ENCODE measurements around the gene SH3PXD2A. TPM values are rescaled to one million over a fixed set of nuclear protein-coding genes. Genes with fewer than 3 reads are reported as not detected.

Gene SH3PXD2A
- total RNA-seq, 4 donors from 2014 or later, result 128 to 154 (median 136) TPM

- 74 to 86% methylated on average over 12 of the region's 12 CpGs for WGBS, 2 donors
- no peak overlapping the region for H3K4me3 ChIP-seq
- TF ChIP-seq POLR2A (IDR thresholded peaks at IDR 0.05) (no peak), EP300 (IDR thresholded peaks at IDR 0.05) (no peak), CTCF (IDR thresholded peaks at IDR 0.05) (no peak)
- no peaks in the 10 kb centered on the region for H3K36me3 ChIP-seq
- H3K9me3 ChIP-seq, result no peaks in the 10 kb centered on the region
- peaks cover 0 to 41% (median 12%) of the 10 kb centered on the region in 4 donors for H3K4me1 ChIP-seq
- no peak for DNase-seq (ENCODE audit: low spot score in 2 of 2)
- no peaks in the 10 kb centered on the region for H3K27me3 ChIP-seq
- peak overlapping the region in 1 of 4 donors; percentile 50 for H3K27ac ChIP-seq
Measured at GRCh38 chr10:103806395-103807187, 48.8 kb downstream of the SH3PXD2A start.

GRCh38 chr10:103805781-103806180, 49.6 kb downstream of the SH3PXD2A start:
- H3K36me3 ChIP-seq, result peaks cover 0 to 4% (median 0%) of the 10 kb centered on the region in 3 donors
- no peak overlapping the region for H3K4me3 ChIP-seq
- H3K4me1 ChIP-seq, result peaks cover 0 to 33% (median 10%) of the 10 kb centered on the region in 4 donors
- H3K9me3 ChIP-seq, result no peaks in the 10 kb centered on the region
- no peak for DNase-seq (ENCODE audit: low spot score in 2 of 2)
- peak overlapping the region in 1 of 4 donors; percentile 50 for H3K27ac ChIP-seq
- no peak for TF ChIP-seq CTCF (IDR thresholded peaks at IDR 0.05)
- no peak for TF ChIP-seq EP300 (IDR thresholded peaks at IDR 0.05)
- no peak for TF ChIP-seq POLR2A (IDR thresholded peaks at IDR 0.05)
- H3K27me3 ChIP-seq, result no peaks in the 10 kb centered on the region
- 82 to 94% methylated on average over 6 of the region's 6 CpGs for WGBS, 2 donors

- WGBS, 2 donors, result 89 to 96% methylated on average over 4 of the region's 4 CpGs
- TF ChIP-seq POLR2A (IDR thresholded peaks at IDR 0.05), result no peak
- no peak for TF ChIP-seq EP300 (IDR thresholded peaks at IDR 0.05)
- no peak for TF ChIP-seq CTCF (IDR thresholded peaks at IDR 0.05)
- Histone ChIP-seq H3K4me1 (peaks cover 0 to 41% (median 13%) of the 10 kb centered on the region in 4 donors), H3K27ac (peak overlapping the region in 1 of 4 donors; percentile 22), H3K9me3 (no peaks in the 10 kb centered on the region), H3K4me3 (no peak overlapping the region), H3K27me3 (no peaks in the 10 kb centered on the region), H3K36me3 (peaks cover 0 to 13% (median 0%) of the 10 kb centered on the region in 3 donors)
- DNase-seq (ENCODE audit: low spot score in 2 of 2), result no peak
Measured at GRCh38 chr10:103804871-103805270, 50.5 kb downstream of the SH3PXD2A start.

GRCh38 chr10:103803941-103804340, 51.4 kb downstream of the SH3PXD2A start:
- WGBS, 2 donors, result 57 to 67% methylated on average over 3 of the region's 3 CpGs
- Histone ChIP-seq H3K36me3 (peaks cover 0 to 21% (median 0%) of the 10 kb centered on the region in 3 donors), H3K27ac (no peak overlapping the region), H3K4me1 (peaks cover 0 to 45% (median 12%) of the 10 kb centered on the region in 4 donors), H3K9me3 (no peaks in the 10 kb centered on the region), H3K27me3 (no peaks in the 10 kb centered on the region), H3K4me3 (no peak overlapping the region)
- TF ChIP-seq CTCF (IDR thresholded peaks at IDR 0.05), result no peak
- TF ChIP-seq EP300 (IDR thresholded peaks at IDR 0.05), result no peak
- TF ChIP-seq POLR2A (IDR thresholded peaks at IDR 0.05), result no peak
- DNase-seq (ENCODE audit: low spot score in 2 of 2), result no peak

GRCh38 chr10:103802637-103803353, 52.6 kb downstream of the SH3PXD2A start:
- no peak overlapping the region for H3K4me3 ChIP-seq
- H3K4me1 ChIP-seq, result peaks cover 0 to 48% (median 9%) of the 10 kb centered on the region in 4 donors
- no peak for DNase-seq (ENCODE audit: low spot score in 2 of 2)
- H3K27me3 ChIP-seq, result no peaks in the 10 kb centered on the region
- peak overlapping the region in 3 of 4 donors; percentile 11 to 55 (median 36) for H3K27ac ChIP-seq
- TF ChIP-seq POLR2A (IDR thresholded peaks at IDR 0.05) (no peak), EP300 (IDR thresholded peaks at IDR 0.05) (no peak), CTCF (IDR thresholded peaks at IDR 0.05) (no peak)
- 76 to 80% methylated on average over 7 of the region's 7 CpGs for WGBS, 2 donors
- H3K9me3 ChIP-seq, result no peaks in the 10 kb centered on the region
- peaks cover 0 to 25% (median 0%) of the 10 kb centered on the region in 3 donors for H3K36me3 ChIP-seq
